Breast epithelium (tissue), 3 donors: ENCODE data around the gene KCNH1.

Experiments
- POLR2A ChIP-seq: fragments of 450-650 bp; IDR thresholded peaks from one replicate; pipeline ENCODE4 v1.6.1; 2016; ENCODE audit warnings: antibody characterized with exemption, mild to moderate bottlenecking, moderate library complexity
- POLR2AphosphoS5 ChIP-seq, 3 donors: sonication (generic); formaldehyde crosslinking; IDR thresholded peaks; one replicate each; pipeline ENCODE4 v1.6.1; 2017; ENCODE audit warnings: antibody characterized with exemption in 3 of 3

DNA sequence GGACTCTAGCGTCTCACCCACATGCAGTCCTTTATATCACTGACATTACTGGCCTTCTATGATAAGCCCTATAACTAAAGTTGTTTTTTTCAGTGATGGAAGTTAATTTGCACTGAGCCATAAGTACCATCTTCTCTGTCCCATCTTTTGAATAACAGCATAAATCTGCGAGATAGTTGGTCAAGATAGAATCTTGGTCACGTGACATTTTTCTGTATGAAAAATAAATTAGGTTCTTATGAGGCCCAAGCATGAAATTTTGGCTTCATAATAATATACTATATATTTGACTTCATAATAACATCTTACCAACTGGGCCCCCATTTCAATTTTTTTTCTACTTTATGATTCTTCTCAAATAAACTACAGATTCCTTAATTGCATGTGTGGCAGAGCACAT lies 285.5 kb downstream of the KCNH1 start:
- TF ChIP-seq POLR2A, result no peak
- TF ChIP-seq POLR2AphosphoS5 (IDR thresholded peaks at IDR 0.05), result no peak
